Chondrocyte (in vitro differentiated cells): ENCODE results near the gene SLC36A3. TPM values are rescaled to one million over a fixed set of nuclear protein-coding genes. Genes with fewer than 3 reads are reported as not detected.
"Not testable (repeated sequence)": the region's sequence is repeated elsewhere in the genome, so short reads cannot be mapped to it uniquely, and the experiment has no call there.

Experiments used
- DNase-seq: peaks from one replicate; pipeline ENCODE4 v3.0.0; 2021; ENCODE audit warnings: mixed read lengths, low spot score
- H3K27ac Mint-ChIP-seq: one replicate; pipeline ENCODE4 v1.8.0; 2021; ENCODE audit warnings: mild to moderate bottlenecking, moderate library complexity, mixed read lengths; ENCODE audit not compliant: unreplicated experiment
- H3K27me3 Mint-ChIP-seq: 2 replicates; pipeline ENCODE4 v1.8.0; 2021; ENCODE audit warnings: low read depth, mixed read lengths
- H3K36me3 Mint-ChIP-seq: 2 replicates; pipeline ENCODE4 v1.8.0; 2021; ENCODE audit warnings: low read depth, mixed read lengths
- H3K4me1 Mint-ChIP-seq: 2 replicates; pipeline ENCODE4 v1.8.0; 2021; ENCODE audit warnings: low read depth, mild to moderate bottlenecking, mixed read lengths
- H3K4me3 Mint-ChIP-seq: one replicate; pipeline ENCODE4 v1.8.0; 2021; ENCODE audit warnings: mild to moderate bottlenecking, moderate library complexity, mixed read lengths; ENCODE audit not compliant: unreplicated experiment
- H3K9me3 Mint-ChIP-seq: 2 replicates; pipeline ENCODE4 v1.8.0; 2021; ENCODE audit warnings: low read depth, mixed read lengths
- total RNA-seq: library from RNA; stranded (reverse); gene quantifications from 3 replicates; pipeline ENCODE4 v1.2.1, GENCODE V29; 2021
- TF ChIP-seq, protein P1 (sequence below): fragments of 200-600 bp; sonication (generic); IDR thresholded peaks from 2 replicates; pipeline ENCODE4 v1.5.0; 2021; ENCODE audit warnings: antibody characterized with exemption, mild to moderate bottlenecking, moderate library complexity

SLC36A3 gene
- total RNA-seq, 1 donor from 2014 or later = not detected

- H3K4me3 Mint-ChIP-seq = no peak overlapping the region
- H3K27me3 Mint-ChIP-seq = peaks cover 11% of the 10 kb centered on the region
- H3K36me3 Mint-ChIP-seq = no peaks in the 10 kb centered on the region
- no peak for DNase-seq
- no peaks in the 10 kb centered on the region for H3K9me3 Mint-ChIP-seq
- TF ChIP-seq, protein P1, sequence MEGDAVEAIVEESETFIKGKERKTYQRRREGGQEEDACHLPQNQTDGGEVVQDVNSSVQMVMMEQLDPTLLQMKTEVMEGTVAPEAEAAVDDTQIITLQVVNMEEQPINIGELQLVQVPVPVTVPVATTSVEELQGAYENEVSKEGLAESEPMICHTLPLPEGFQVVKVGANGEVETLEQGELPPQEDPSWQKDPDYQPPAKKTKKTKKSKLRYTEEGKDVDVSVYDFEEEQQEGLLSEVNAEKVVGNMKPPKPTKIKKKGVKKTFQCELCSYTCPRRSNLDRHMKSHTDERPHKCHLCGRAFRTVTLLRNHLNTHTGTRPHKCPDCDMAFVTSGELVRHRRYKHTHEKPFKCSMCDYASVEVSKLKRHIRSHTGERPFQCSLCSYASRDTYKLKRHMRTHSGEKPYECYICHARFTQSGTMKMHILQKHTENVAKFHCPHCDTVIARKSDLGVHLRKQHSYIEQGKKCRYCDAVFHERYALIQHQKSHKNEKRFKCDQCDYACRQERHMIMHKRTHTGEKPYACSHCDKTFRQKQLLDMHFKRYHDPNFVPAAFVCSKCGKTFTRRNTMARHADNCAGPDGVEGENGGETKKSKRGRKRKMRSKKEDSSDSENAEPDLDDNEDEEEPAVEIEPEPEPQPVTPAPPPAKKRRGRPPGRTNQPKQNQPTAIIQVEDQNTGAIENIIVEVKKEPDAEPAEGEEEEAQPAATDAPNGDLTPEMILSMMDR = no peak
- H3K4me1 Mint-ChIP-seq = no peaks in the 10 kb centered on the region
- no peak overlapping the region for H3K27ac Mint-ChIP-seq
These were observed 57.8 kb downstream of the SLC36A3 start for GRCh38 chr5:151245680-151246219.

- Mint-ChIP-seq H3K4me1 (peaks cover under 1% of the 10 kb centered on the region), H3K9me3 (no peaks in the 10 kb centered on the region), H3K4me3 (no peak overlapping the region), H3K27me3 (peaks cover 11% of the 10 kb centered on the region), H3K27ac (no peak overlapping the region), H3K36me3 (no peaks in the 10 kb centered on the region)
- TF ChIP-seq, protein P1 = no peak
- DNase-seq = no peak
These were observed 59.4 kb downstream of the SLC36A3 start for GRCh38 chr5:151244206-151244605.

- TF ChIP-seq, protein P1 = no peak
- no peaks in the 10 kb centered on the region for H3K36me3 Mint-ChIP-seq
- DNase-seq = no peak
- no peak overlapping the region for H3K27ac Mint-ChIP-seq
- H3K4me1 Mint-ChIP-seq = peaks cover 6% of the 10 kb centered on the region
- no peaks in the 10 kb centered on the region for H3K9me3 Mint-ChIP-seq
- H3K4me3 Mint-ChIP-seq = no peak overlapping the region
- H3K27me3 Mint-ChIP-seq = peaks cover 14% of the 10 kb centered on the region
These were observed 60.0 kb downstream of the SLC36A3 start for GRCh38 chr5:151243564-151243963.

GRCh38 chr5:151243127-151243526 is 60.4 kb downstream of the SLC36A3 start:
- TF ChIP-seq, protein P1 = no peak
- no peak overlapping the region for H3K27ac Mint-ChIP-seq
- H3K27me3 Mint-ChIP-seq = peaks cover 13% of the 10 kb centered on the region
- no peak overlapping the region for H3K4me3 Mint-ChIP-seq
- H3K9me3 Mint-ChIP-seq = no peaks in the 10 kb centered on the region
- H3K4me1 Mint-ChIP-seq = peaks cover 9% of the 10 kb centered on the region
- no peaks in the 10 kb centered on the region for H3K36me3 Mint-ChIP-seq
- no peak for DNase-seq

GRCh38 chr5:151240924-151241635 is 62.5 kb downstream of the SLC36A3 start:
- Mint-ChIP-seq H3K4me3 (no peak overlapping the region), H3K9me3 (no peaks in the 10 kb centered on the region), H3K4me1 (peaks cover 11% of the 10 kb centered on the region), H3K36me3 (no peaks in the 10 kb centered on the region), H3K27ac (no peak overlapping the region), H3K27me3 (peaks cover 9% of the 10 kb centered on the region)
- TF ChIP-seq, protein P1 = no peak
- no peak for DNase-seq

DNA sequence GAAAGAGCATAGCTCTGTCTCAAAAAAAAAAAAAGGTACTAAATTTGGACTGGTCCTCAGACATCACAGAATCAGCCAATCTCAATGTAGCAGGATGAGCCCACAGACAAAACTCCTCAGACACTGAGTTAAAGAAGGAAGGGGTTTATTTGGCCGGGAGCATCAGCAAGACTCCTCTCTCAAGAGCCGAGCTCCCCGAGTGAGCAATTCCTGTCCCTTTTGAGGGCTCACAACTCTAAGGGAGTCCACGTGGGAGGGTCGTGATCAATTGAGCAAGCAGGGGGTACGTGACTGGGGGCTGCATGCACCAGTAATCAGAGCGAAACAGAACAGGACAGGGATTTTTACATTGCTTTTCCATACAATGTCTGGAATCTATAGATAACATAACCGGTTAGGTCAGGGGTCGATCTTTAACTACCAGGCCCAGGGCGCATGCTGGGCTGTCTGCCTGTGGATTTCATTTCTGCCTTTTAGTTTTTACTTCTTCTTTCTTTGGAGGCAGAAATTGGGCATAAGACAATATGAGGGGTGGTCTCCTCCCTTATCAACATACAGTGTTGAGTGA is 63.2 kb downstream of the SLC36A3 start:
- H3K36me3 Mint-ChIP-seq, H3K4me3 Mint-ChIP-seq, H3K27me3 Mint-ChIP-seq, H3K9me3 Mint-ChIP-seq, DNase-seq, H3K27ac Mint-ChIP-seq: not testable (repeated sequence)
- peaks cover 11% of the 10 kb centered on the region for H3K4me1 Mint-ChIP-seq
